Measurements from ENCODE around the gene DMRTC1B.
"Not testable (repeated sequence)": the region's sequence is repeated elsewhere in the genome, so short reads cannot be mapped to it uniquely, and the experiment has no call there.

Gene DMRTC1B, protein sequence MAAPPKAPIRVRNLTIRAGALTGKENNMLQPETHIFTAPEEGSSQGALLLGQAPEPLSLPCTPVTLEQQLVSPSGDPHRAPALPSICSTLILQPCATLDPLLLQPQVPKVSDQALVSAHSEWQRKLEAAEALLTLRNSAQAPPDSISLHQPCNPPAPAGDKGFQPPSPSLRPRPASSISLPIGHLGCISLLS

DNA sequence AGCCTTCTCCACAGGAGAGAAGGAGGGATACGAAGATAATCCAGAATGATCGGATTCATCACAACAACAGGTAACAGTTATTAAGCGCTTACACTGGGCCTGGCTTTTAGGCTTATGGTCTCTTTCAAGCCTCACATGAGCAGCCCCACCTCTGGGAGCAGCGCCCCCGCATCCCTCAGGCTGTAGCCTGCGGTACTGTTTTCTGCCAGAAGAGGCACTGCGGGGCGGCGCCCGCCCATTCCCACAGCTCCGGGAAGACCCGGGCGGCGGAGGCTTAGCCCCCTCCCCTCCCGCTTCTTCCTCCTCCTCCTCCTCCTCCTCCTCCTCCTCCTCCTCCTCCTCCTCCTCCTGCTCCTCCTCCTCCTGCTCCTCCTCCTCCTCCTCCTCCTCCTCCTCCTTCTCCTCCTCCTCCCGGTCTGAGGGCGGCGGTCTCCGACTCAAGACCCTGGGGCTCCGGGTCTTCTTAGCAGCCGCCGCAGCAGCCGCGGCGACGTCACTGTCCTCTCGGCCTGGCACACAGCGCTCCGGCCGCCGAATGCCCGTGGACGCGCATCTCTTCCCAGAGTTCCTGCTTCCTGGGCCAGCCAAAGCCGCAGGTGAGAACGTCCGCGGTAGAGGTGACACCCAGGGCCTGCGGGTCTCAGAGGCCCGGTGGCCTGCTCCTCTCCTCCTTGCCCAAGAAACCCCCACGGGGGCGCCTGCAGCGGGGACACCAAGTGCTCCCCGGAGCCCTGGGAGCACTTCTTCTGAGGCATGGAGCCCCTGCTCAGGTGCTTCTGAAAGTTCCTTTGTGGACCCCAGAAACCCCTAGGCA lies at the start of gene DMRTC1B:
Gene DMRTC1B, plus strand, starts transcription at position 238 of the 814 bp plus-strand sequence. CDS start 68,246 bp downstream, outside the sequence.
- not testable (repeated sequence) for H3K4me3 ChIP-seq (ENCODE audit: low read depth, low read length)

DNA sequence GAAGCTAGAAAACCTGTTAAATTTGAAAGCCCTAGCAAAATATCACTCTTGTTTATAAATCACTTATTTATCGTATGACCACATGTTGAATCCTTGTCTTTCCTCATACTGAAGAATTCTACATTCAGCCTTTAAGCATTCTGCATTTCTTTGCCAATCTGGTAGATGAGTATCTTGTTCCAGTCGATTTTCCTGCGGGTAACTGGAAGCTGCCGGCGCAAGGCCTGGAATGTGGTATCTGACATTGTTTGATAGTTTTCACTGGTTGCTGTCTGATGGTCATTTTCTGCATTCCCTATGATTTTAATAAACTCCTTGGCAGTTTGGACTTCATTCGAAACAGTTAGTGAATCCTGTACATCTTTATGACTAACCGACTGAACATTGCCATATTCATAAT lies 48.8 kb upstream of the DMRTC1B start:
- TF ChIP-seq, protein P1, sequence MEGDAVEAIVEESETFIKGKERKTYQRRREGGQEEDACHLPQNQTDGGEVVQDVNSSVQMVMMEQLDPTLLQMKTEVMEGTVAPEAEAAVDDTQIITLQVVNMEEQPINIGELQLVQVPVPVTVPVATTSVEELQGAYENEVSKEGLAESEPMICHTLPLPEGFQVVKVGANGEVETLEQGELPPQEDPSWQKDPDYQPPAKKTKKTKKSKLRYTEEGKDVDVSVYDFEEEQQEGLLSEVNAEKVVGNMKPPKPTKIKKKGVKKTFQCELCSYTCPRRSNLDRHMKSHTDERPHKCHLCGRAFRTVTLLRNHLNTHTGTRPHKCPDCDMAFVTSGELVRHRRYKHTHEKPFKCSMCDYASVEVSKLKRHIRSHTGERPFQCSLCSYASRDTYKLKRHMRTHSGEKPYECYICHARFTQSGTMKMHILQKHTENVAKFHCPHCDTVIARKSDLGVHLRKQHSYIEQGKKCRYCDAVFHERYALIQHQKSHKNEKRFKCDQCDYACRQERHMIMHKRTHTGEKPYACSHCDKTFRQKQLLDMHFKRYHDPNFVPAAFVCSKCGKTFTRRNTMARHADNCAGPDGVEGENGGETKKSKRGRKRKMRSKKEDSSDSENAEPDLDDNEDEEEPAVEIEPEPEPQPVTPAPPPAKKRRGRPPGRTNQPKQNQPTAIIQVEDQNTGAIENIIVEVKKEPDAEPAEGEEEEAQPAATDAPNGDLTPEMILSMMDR (IDR thresholded peaks at IDR 0.05; ENCODE audit: low read depth, low read length) = no peak
- no peak overlapping the region for H3K4me3 ChIP-seq (ENCODE audit: low read depth, low read length)

DNA sequence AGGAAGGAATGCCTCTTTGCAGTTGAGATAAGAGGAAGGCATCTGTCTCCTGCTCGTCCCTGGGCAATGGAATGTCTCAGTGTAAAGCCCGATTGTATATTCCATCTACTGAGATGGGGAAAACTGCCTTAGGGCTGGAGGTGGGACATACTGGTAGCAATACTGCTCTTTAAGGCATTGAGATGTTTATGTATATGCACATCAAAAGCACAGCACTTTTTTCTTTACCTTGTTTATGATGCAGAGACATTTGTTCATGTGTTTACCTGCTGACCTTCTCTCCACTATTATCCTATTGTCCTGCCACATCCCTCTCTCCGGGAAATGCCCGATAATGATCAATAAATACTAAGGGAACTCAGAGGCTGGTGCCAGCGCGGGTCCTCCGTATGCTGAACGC lies 43.1 kb upstream of the DMRTC1B start:
- H3K4me3 ChIP-seq (ENCODE audit: low read depth, low read length) = not testable (repeated sequence)

GRCh38 chrX:72735561-72735960 lies 41.1 kb upstream of the DMRTC1B start:
- TF ChIP-seq, protein P1 (IDR thresholded peaks at IDR 0.05; ENCODE audit: low read depth, low read length) = no peak
- no peak overlapping the region for H3K4me3 ChIP-seq (ENCODE audit: low read depth, low read length)

- not testable (repeated sequence) for H3K4me3 ChIP-seq (ENCODE audit: low read depth, low read length)
These were observed 31.1 kb upstream of the DMRTC1B start for GRCh38 chrX:72745546-72745945.

GRCh38 chrX:72748545-72748944 lies 28.1 kb upstream of the DMRTC1B start:
- not testable (repeated sequence) for H3K4me3 ChIP-seq (ENCODE audit: low read depth, low read length)

GRCh38 chrX:72760454-72760853 lies 16.2 kb upstream of the DMRTC1B start:
- not testable (repeated sequence) for H3K4me3 ChIP-seq (ENCODE audit: low read depth, low read length)

DNA sequence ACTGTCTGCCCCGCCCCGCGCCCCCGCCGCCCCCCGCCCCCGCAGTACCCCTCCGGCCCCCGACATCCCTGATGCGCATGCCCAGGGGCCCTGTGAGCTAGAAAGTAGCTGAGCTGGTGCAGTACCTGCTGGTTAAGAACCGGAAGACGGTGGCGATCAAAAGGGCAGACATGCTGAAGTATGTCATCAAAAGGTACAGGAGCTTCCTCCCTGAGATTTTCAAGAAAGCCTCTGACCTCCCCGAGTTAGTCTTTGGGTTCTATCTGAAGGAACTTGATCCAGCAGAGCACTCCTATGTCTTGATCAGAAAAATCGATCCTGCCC lies 739 bp downstream of the DMRTC1B start:
- not testable (repeated sequence) for H3K4me3 ChIP-seq (ENCODE audit: low read depth, low read length)

DNA sequence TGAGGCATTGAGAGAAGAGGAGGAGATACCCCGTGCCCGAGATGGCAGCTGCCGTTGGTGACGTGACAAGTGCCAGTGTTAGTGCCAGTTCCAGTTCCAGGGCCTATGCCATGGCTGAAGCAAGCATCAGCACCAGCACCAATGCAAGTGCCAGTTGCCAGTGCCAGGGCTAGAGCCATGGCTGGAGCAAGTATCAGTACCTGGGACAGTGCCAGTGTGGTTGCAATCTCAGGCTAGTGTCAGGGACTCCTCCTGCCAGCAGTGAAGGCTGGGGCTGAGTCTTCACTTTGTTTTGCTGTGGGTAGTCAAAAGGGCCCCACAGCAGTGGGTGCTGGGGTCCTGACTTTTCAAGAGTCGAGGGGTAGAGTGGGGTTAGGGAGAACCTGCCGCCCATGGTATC lies 1.5 kb downstream of the DMRTC1B start:
- H3K4me3 ChIP-seq (ENCODE audit: low read depth, low read length) = not testable (repeated sequence)

DNA sequence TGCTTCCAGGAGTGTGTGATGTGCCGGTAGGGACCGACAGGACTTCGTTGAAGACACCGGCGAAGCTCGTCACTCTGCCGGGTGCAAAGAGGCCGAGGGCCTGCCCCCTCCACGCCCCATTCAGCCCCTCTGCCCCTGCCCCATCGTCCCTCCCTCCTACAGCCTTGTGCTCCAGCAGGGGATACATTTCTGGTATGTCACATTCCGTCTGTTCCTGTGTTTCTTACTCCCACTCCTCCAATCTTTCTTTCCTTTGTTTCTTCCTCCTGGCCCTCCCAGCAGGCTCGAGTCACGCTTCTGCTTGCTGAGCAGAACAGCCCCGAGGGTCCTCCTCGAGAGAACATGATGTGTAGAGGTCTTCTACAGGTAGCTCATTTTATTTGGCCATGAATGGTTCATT lies 5.9 kb downstream of the DMRTC1B start, which contains the start of gene FAM236B:
Gene FAM236B, minus strand, starts transcription at position 101 of the 400 bp plus-strand sequence. Its CDS starts 100 bp downstream, at position 1.
- not testable (repeated sequence) for H3K4me3 ChIP-seq (ENCODE audit: low read depth, low read length)

GRCh38 chrX:72783365-72783936 lies 6.8 kb downstream of the DMRTC1B start:
- H3K4me3 ChIP-seq (ENCODE audit: low read depth, low read length) = not testable (repeated sequence)

DNA sequence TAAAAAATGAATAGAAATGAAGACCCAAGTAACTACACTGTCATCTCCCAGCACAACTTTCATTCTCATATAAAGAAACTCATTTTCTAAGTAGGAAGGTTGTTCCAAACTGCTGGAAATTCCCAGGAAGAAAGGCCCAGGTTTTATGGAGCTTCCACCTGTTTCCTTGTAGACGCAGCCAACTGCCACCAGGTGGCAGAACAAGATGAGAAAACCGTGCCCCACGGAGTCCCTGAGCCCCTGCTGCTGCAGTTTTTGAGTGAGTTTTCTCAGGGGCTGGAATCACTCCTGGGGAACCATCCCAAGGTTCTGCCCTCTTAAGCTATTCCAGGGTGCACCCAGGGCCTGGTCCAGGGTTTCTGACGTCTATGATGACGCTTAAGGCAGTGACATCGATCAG lies 7.3 kb downstream of the DMRTC1B start:
- H3K4me3 ChIP-seq (ENCODE audit: low read depth, low read length) = not testable (repeated sequence)

DNA sequence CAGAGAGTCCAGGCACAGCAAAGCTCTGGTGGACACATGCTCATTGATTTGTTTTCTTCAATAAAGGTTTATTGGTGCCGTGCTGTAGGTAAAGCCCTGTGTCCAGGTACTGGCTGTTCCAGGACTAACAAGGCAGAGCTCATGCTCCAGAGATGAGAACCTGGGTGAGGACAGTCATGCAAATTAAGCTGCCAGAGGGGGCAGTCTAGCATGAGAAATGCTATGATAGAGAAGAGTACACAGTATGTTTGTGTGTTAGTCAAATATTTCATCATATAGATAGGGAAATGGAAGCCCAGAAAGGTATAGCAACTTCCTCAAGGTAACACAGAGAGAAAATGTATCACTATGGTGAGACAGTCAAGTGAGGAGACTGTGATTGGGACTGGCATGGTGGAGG lies 11.5 kb downstream of the DMRTC1B start:
- H3K4me3 ChIP-seq (ENCODE audit: low read depth, low read length) = not testable (repeated sequence)

- H3K4me3 ChIP-seq (ENCODE audit: low read depth, low read length) = not testable (repeated sequence)
These were observed 13.7 kb downstream of the DMRTC1B start for GRCh38 chrX:72790390-72790789.

GRCh38 chrX:72808110-72808509 lies 31.4 kb downstream of the DMRTC1B start, which contains the start of gene FAM236D:
Gene FAM236D, minus strand, starts transcription at chrX:72808210. Its CDS starts 100 bp downstream, at chrX:72808110.
- H3K4me3 ChIP-seq (ENCODE audit: low read depth, low read length) = not testable (repeated sequence)

GRCh38 chrX:72830701-72831100 lies 54.0 kb downstream of the DMRTC1B start:
- not testable (repeated sequence) for H3K4me3 ChIP-seq (ENCODE audit: low read depth, low read length)

DNA sequence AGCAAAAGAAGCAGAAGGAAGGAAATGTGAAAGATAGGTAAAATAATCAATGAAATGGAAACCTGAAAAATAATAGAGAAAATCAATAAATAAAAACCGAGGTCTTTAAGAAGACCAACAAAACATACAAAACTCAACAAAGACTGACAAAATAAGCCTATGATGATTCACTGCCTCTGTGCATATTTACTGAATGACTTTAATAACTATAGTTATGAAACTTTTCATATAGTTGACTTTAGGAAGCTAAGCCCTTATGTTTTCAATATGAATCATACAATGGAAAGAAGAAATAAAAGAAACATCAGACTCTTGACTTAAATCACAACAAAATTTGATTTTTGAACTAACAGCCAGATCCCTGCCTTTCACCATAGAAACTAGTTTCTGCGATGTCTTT lies 60.8 kb downstream of the DMRTC1B start:
- H3K4me3 ChIP-seq (ENCODE audit: low read depth, low read length) = not testable (repeated sequence)

DNA sequence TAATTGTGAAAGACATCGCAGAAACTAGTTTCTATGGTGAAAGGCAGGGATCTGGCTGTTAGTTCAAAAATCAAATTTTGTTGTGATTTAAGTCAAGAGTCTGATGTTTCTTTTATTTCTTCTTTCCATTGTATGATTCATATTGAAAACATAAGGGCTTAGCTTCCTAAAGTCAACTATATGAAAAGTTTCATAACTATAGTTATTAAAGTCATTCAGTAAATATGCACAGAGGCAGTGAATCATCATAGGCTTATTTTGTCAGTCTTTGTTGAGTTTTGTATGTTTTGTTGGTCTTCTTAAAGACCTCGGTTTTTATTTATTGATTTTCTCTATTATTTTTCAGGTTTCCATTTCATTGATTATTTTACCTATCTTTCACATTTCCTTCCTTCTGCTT lies 106.2 kb downstream of the DMRTC1B start:
- H3K4me3 ChIP-seq (ENCODE audit: low read depth, low read length) = not testable (repeated sequence)

GRCh38 chrX:72889740-72890139 lies 113.0 kb downstream of the DMRTC1B start:
- not testable (repeated sequence) for H3K4me3 ChIP-seq (ENCODE audit: low read depth, low read length)
